ENCODE measurements around the gene CYS1.
"Not testable (repeated sequence)": the region's sequence is repeated elsewhere in the genome, so short reads cannot be mapped to it uniquely, and the experiment has no call there.

CYS1 gene

GRCh38 chr2:10010861-10011605 lies 69.2 kb downstream of the CYS1 start:
- in situ Hi-C loops (cut with MboI; ENCODE audit: low sequenced_read_pairs), result not testable (repeated sequence)

GRCh38 chr2:10009811-10010781 lies 70.1 kb downstream of the CYS1 start:
- no peak overlapping the region for H3K4me3 ChIP-seq
- H3K27me3 ChIP-seq (ENCODE audit: low read depth), result no peaks in the 10 kb centered on the region
- no peaks in the 10 kb centered on the region for H3K4me1 ChIP-seq
- DNase-seq (ENCODE audit: low spot score in 2 of 2), result no peak
- in situ Hi-C loops (cut with MboI; ENCODE audit: low sequenced_read_pairs), result no loop called here
- no peaks in the 10 kb centered on the region for H3K9me3 ChIP-seq
- no peaks in the 10 kb centered on the region for H3K36me3 ChIP-seq (replicated peaks)

More at GRCh38 chr2:10010861-10011605, 69.2 kb downstream of the CYS1 start:
- H3K36me3 ChIP-seq (replicated peaks); H3K27me3 ChIP-seq (ENCODE audit: low read depth); H3K9me3 ChIP-seq; H3K4me3 ChIP-seq; DNase-seq (ENCODE audit: low spot score in 2 of 2); H3K4me1 ChIP-seq: not testable (repeated sequence)

GRCh38 chr2:10009271-10009810 lies 70.9 kb downstream of the CYS1 start:
- Histone ChIP-seq H3K9me3 (no peaks in the 10 kb centered on the region), H3K4me1 (no peaks in the 10 kb centered on the region), H3K36me3 (replicated peaks) (no peaks in the 10 kb centered on the region), H3K4me3 (no peak overlapping the region), H3K27me3 (ENCODE audit: low read depth) (no peaks in the 10 kb centered on the region)
- in situ Hi-C loops (cut with MboI; ENCODE audit: low sequenced_read_pairs), result no loop called here
- no peak for DNase-seq (ENCODE audit: low spot score in 2 of 2)

- no peaks in the 10 kb centered on the region for H3K9me3 ChIP-seq
- DNase-seq (ENCODE audit: low spot score in 2 of 2), result no peak
- in situ Hi-C loops (cut with MboI; ENCODE audit: low sequenced_read_pairs), result no loop called here
- no peaks in the 10 kb centered on the region for H3K36me3 ChIP-seq (replicated peaks)
- H3K4me1 ChIP-seq, result no peaks in the 10 kb centered on the region
- H3K27me3 ChIP-seq (ENCODE audit: low read depth), result no peaks in the 10 kb centered on the region
- H3K4me3 ChIP-seq, result no peak overlapping the region
These were observed 71.4 kb downstream of the CYS1 start for GRCh38 chr2:10008809-10009176.

GRCh38 chr2:10007921-10008808 lies 72.0 kb downstream of the CYS1 start:
- in situ Hi-C loops (cut with MboI; ENCODE audit: low sequenced_read_pairs), result no loop called here
- Histone ChIP-seq H3K36me3 (replicated peaks) (no peaks in the 10 kb centered on the region), H3K27me3 (ENCODE audit: low read depth) (no peaks in the 10 kb centered on the region), H3K9me3 (no peaks in the 10 kb centered on the region), H3K4me1 (no peaks in the 10 kb centered on the region), H3K4me3 (no peak overlapping the region)
- no peak for DNase-seq (ENCODE audit: low spot score in 2 of 2)

GRCh38 chr2:10007435-10007834 lies 72.8 kb downstream of the CYS1 start:
- Histone ChIP-seq H3K9me3 (no peaks in the 10 kb centered on the region), H3K4me1 (no peaks in the 10 kb centered on the region), H3K36me3 (replicated peaks) (no peaks in the 10 kb centered on the region), H3K4me3 (no peak overlapping the region), H3K27me3 (ENCODE audit: low read depth) (no peaks in the 10 kb centered on the region)
- in situ Hi-C loops (cut with MboI; ENCODE audit: low sequenced_read_pairs), result no loop called here
- DNase-seq (ENCODE audit: low spot score in 2 of 2), result no peak
